ENCODE results near the gene SLC10A3.

Gene SLC10A3

DNA sequence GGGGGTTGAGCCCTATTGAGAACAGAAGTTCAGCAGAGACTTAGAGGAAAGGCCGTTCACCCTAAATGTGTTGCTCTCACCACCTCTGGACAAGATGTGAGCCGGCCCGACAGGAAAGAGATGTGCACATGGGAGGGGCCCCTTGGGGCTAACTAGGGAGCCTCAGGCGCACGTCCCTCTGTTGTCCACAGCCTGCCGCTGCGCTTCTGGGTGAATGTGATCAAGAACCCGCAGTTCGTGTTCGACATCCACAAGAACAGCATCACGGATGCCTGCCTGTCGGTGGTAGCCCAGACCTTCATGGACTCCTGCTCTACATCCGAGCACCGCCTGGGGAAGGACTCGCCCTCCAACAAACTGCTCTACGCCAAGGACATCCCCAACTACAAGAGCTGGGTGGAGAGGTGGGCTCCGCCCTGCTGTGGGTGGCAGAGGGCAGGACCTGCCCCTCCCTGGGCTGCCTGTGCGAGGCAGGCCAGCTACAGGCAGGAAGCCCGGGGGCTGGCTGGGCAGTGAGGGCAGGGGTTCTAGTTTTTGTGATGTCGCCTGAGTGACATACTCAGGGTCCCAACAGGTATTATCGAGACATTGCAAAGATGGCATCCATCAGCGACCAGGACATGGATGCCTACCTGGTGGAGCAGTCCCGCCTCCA lies 19.4 kb downstream of the SLC10A3 start:
- DNase-seq, result no peak
- no peak overlapping the region for H3K4me3 Mint-ChIP-seq
- TF ChIP-seq, protein P1, sequence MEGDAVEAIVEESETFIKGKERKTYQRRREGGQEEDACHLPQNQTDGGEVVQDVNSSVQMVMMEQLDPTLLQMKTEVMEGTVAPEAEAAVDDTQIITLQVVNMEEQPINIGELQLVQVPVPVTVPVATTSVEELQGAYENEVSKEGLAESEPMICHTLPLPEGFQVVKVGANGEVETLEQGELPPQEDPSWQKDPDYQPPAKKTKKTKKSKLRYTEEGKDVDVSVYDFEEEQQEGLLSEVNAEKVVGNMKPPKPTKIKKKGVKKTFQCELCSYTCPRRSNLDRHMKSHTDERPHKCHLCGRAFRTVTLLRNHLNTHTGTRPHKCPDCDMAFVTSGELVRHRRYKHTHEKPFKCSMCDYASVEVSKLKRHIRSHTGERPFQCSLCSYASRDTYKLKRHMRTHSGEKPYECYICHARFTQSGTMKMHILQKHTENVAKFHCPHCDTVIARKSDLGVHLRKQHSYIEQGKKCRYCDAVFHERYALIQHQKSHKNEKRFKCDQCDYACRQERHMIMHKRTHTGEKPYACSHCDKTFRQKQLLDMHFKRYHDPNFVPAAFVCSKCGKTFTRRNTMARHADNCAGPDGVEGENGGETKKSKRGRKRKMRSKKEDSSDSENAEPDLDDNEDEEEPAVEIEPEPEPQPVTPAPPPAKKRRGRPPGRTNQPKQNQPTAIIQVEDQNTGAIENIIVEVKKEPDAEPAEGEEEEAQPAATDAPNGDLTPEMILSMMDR (IDR thresholded peaks at IDR 0.05), result no peak

DNA sequence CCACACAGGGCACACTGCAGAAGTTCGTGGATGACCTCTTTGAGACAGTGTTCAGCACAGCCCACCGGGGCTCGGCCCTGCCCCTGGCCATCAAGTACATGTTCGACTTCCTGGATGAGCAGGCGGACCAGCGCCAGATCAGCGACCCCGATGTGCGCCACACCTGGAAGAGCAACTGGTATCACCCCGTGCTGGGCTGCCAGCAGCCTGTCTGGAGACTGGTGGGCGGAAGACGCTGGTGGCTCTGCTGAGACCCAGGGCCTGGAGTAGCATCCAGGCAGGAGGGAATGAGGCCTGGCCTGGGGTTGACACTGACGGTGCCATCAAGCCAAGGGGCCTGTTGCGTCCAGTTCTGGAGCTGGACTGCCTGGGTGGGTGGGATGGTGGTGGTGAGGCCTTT lies 20.0 kb downstream of the SLC10A3 start:
- TF ChIP-seq, protein P1 (IDR thresholded peaks at IDR 0.05), result no peak
- Mint-ChIP-seq H3K36me3 (ENCODE audit: low read depth) (peaks cover 16% of the 10 kb centered on the region), H3K4me1 (no peaks in the 10 kb centered on the region), H3K27me3 (ENCODE audit: low read depth, poor library complexity) (no peaks in the 10 kb centered on the region), H3K9me3 (peaks cover 36% of the 10 kb centered on the region), H3K27ac (no peak overlapping the region), H3K4me3 (no peak overlapping the region)
- no peak for DNase-seq

More for the DNA sequence above, 19.4 kb downstream of the SLC10A3 start:
- Mint-ChIP-seq H3K4me1 (no peaks in the 10 kb centered on the region), H3K36me3 (ENCODE audit: low read depth) (peaks cover 20% of the 10 kb centered on the region), H3K9me3 (peaks cover 37% of the 10 kb centered on the region), H3K27ac (no peak overlapping the region), H3K27me3 (ENCODE audit: low read depth, poor library complexity) (no peaks in the 10 kb centered on the region)

DNA sequence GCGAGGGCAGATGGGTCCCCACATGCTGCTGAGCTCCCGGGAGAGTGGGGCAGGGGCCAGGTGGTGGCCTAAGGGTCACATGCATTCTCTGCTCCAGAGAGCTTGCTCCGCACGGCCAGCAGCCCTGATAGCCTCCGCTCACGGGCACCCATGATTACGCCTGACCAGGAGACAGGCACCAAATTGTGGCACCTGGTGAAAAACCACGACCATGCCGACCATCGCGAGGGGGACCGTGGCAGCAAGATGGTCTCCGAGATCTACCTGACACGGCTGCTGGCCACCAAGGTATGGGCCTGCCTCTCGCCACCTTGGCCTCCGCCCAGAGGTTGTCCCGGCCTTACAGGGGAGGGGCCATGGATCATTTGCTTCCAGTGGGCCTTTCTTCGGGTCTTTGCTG lies 20.5 kb downstream of the SLC10A3 start:
- no peak overlapping the region for H3K27ac Mint-ChIP-seq
- TF ChIP-seq, protein P1 (IDR thresholded peaks at IDR 0.05), result no peak
- peaks cover 13% of the 10 kb centered on the region for H3K36me3 Mint-ChIP-seq (ENCODE audit: low read depth)
- no peak for DNase-seq
- H3K4me3 Mint-ChIP-seq, result no peak overlapping the region
- H3K27me3 Mint-ChIP-seq (ENCODE audit: low read depth, poor library complexity), result no peaks in the 10 kb centered on the region
- peaks cover 38% of the 10 kb centered on the region for H3K9me3 Mint-ChIP-seq
- H3K4me1 Mint-ChIP-seq, result no peaks in the 10 kb centered on the region

DNA sequence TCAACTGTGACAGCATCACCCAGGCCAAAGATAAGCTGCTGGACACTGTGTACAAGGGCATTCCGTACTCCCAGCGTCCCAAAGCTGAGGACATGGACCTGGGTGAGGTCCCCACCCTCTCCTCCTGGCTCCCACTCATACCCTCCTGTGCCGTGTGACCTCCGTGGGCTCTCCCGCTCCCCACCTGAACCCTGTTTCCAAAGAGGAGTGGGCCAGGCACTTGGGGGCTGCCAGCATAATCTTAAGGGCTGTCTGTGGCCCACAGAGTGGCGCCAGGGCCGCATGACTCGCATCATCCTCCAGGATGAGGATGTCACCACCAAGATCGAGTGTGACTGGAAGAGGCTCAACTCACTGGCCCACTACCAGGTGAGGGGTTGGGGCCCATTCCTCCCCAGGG lies 21.3 kb downstream of the SLC10A3 start:
- Mint-ChIP-seq H3K4me1 (no peaks in the 10 kb centered on the region), H3K36me3 (ENCODE audit: low read depth) (peaks cover 13% of the 10 kb centered on the region), H3K9me3 (peaks cover 36% of the 10 kb centered on the region)

DNA sequence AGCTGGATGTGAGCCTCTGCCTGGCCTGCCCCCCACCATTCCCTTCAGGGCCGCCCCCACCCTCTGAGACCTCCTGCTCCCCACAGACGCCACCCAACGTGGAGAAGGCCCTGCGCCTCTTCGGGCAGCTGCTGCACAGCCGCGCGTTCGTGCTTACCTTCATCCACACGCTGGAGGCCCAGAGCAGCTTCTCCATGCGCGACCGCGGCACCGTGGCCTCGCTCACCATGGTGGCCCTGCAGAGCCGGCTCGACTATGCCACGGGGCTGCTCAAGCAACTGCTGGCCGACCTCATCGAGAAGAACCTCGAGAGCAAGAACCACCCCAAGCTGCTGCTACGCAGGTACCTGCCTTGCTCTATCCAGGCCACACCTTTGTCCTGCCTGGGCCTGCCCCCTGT lies 22.2 kb downstream of the SLC10A3 start:
- DNase-seq, result no peak
- Mint-ChIP-seq H3K27ac (no peak overlapping the region), H3K9me3 (peaks cover 27% of the 10 kb centered on the region), H3K4me3 (no peak overlapping the region), H3K36me3 (ENCODE audit: low read depth) (peaks cover 4% of the 10 kb centered on the region), H3K4me1 (no peaks in the 10 kb centered on the region), H3K27me3 (ENCODE audit: low read depth, poor library complexity) (no peaks in the 10 kb centered on the region)
- TF ChIP-seq, protein P1 (IDR thresholded peaks at IDR 0.05), result no peak

More for the DNA sequence above, 21.3 kb downstream of the SLC10A3 start:
- no peak overlapping the region for H3K27ac Mint-ChIP-seq
- H3K4me3 Mint-ChIP-seq, result no peak overlapping the region
- TF ChIP-seq, protein P1 (IDR thresholded peaks at IDR 0.05), result no peak
- no peaks in the 10 kb centered on the region for H3K27me3 Mint-ChIP-seq (ENCODE audit: low read depth, poor library complexity)
- no peak for DNase-seq

DNA sequence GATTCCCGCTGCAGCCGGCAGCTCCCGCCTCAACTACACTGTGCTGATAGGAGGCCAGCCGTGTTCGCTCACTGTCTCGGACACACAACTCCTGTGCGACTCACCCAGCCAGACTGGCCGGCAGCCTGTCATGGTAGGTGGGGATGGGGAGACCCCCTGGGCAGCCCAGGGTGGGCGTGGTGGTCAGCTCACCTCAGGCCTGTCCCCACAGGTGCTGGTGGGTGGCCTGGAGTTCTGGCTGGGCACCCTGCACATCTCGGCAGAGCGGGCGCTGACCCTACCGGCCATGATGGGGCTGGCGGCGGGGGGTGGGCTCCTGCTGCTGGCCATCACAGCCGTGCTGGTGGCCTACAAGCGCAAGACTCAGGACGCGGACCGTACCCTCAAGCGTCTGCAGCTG lies 22.9 kb downstream of the SLC10A3 start:
- peaks cover 6% of the 10 kb centered on the region for H3K36me3 Mint-ChIP-seq (ENCODE audit: low read depth)
- TF ChIP-seq, protein P1 (IDR thresholded peaks at IDR 0.05), result no peak
- DNase-seq, result no peak

More for the DNA sequence above, 22.9 kb downstream of the SLC10A3 start:
- Mint-ChIP-seq H3K27me3 (ENCODE audit: low read depth, poor library complexity) (no peaks in the 10 kb centered on the region), H3K4me1 (no peaks in the 10 kb centered on the region), H3K9me3 (peaks cover 30% of the 10 kb centered on the region), H3K27ac (no peak overlapping the region), H3K4me3 (no peak overlapping the region)

Data from nephron progenitor cell (in vitro differentiated cells).